Measurements from ENCODE around the gene RHOBTB1. TPM values are rescaled to one million over a fixed set of nuclear protein-coding genes. Genes with fewer than 3 reads are reported as not detected.

The RHOBTB1 gene
- total RNA-seq, 6 donors from 2014 or later, result 10.4 to 28.3 (median 13.7) TPM

DNA sequence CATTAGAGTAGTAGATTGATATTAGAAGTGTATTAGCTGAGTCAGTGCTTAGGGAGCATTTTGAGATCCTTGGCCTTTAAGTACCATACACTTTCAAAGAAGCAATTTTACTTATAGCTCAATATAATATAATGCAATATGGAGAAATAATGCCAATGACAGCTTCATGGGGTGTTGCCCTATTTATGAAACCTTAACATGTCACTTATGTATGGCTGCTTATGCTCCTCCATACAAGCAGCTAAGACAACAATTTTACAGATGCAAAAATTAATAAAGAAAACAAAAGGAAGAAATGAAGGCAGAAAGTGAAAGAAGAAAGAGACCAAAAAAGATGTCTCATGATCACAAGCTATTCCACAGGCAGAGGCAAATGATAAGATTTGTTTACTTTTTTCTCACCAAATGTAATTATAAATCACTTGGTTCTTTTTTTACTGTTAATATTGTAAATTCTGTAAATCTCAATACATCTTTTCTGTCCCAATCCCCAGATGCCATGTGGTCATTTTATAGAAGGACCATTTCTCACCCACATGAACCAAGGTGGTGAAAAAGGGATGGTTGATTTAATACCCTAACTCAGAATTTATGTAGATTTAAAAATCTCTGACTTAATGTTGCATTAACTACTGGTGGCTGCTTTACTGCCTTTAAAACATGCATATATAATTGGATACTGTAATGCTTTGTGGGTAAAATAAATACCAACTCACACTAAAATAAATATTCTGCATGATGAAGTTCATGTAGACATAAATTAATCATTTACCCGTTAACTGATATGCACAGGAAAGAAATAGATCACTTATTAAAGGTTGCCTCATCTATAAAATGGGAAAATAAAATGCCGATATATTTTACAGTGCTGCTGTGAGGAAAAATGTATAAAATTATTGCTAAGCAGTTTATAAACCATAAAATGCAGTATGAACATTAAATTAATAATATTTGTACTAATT lies 33.5 kb upstream of the RHOBTB1 start:
- Histone ChIP-seq H3K4me3 (no peak overlapping the region), H3K36me3 (no peaks in the 10 kb centered on the region), H3K4me1 (no peaks in the 10 kb centered on the region), H3K27ac (no peak overlapping the region), H3K9me3 (no peaks in the 10 kb centered on the region), H3K27me3 (no peaks in the 10 kb centered on the region)
- ATAC-seq (ENCODE audit: low FRiP score in 2 of 2) (no peak), DNase-seq (no peak)
- 89% methylated on average over 2 of the region's 2 CpGs for WGBS, 2 donors
- TF ChIP-seq, protein P1, sequence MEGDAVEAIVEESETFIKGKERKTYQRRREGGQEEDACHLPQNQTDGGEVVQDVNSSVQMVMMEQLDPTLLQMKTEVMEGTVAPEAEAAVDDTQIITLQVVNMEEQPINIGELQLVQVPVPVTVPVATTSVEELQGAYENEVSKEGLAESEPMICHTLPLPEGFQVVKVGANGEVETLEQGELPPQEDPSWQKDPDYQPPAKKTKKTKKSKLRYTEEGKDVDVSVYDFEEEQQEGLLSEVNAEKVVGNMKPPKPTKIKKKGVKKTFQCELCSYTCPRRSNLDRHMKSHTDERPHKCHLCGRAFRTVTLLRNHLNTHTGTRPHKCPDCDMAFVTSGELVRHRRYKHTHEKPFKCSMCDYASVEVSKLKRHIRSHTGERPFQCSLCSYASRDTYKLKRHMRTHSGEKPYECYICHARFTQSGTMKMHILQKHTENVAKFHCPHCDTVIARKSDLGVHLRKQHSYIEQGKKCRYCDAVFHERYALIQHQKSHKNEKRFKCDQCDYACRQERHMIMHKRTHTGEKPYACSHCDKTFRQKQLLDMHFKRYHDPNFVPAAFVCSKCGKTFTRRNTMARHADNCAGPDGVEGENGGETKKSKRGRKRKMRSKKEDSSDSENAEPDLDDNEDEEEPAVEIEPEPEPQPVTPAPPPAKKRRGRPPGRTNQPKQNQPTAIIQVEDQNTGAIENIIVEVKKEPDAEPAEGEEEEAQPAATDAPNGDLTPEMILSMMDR (IDR thresholded peaks at IDR 0.05), result no peak
- TF ChIP-seq EP300 (IDR thresholded peaks at IDR 0.05), result no peak
- TF ChIP-seq POLR2AphosphoS5 (IDR thresholded peaks at IDR 0.05), result no peak
- TF ChIP-seq POLR2A (IDR thresholded peaks at IDR 0.05), result no peak

GRCh38 chr10:60976687-60977086 lies 32.7 kb upstream of the RHOBTB1 start:
- TF ChIP-seq POLR2AphosphoS5 (IDR thresholded peaks at IDR 0.05) (no peak), POLR2A (IDR thresholded peaks at IDR 0.05) (no peak), EP300 (IDR thresholded peaks at IDR 0.05) (no peak)
- TF ChIP-seq, protein P1 (IDR thresholded peaks at IDR 0.05), result no peak
- no peak overlapping the region for H3K27ac ChIP-seq
- no peak overlapping the region for H3K4me3 ChIP-seq
- 85 to 86% methylated on average over 2 of the region's 2 CpGs for WGBS, 2 donors
- no peak for ATAC-seq (ENCODE audit: low FRiP score in 2 of 2)
- no peaks in the 10 kb centered on the region for H3K27me3 ChIP-seq
- H3K36me3 ChIP-seq, result no peaks in the 10 kb centered on the region
- no peak for DNase-seq
- no peaks in the 10 kb centered on the region for H3K9me3 ChIP-seq
- H3K4me1 ChIP-seq, result no peaks in the 10 kb centered on the region

- ATAC-seq (ENCODE audit: low FRiP score in 2 of 2) (no peak), DNase-seq (no peak)
- Histone ChIP-seq H3K27me3 (no peaks in the 10 kb centered on the region), H3K27ac (no peak overlapping the region), H3K4me3 (no peak overlapping the region), H3K36me3 (no peaks in the 10 kb centered on the region), H3K4me1 (no peaks in the 10 kb centered on the region), H3K9me3 (no peaks in the 10 kb centered on the region)
- WGBS, 2 donors, result 65 to 68% methylated on average over 1 of the region's 1 CpG
- no peak for TF ChIP-seq POLR2AphosphoS5 (IDR thresholded peaks at IDR 0.05)
- no peak for TF ChIP-seq EP300 (IDR thresholded peaks at IDR 0.05)
- TF ChIP-seq POLR2A (IDR thresholded peaks at IDR 0.05), result no peak
- TF ChIP-seq, protein P1 (IDR thresholded peaks at IDR 0.05), result no peak
These were observed 31.7 kb upstream of the RHOBTB1 start for GRCh38 chr10:60975716-60976115.

GRCh38 chr10:60974463-60975149 lies 30.6 kb upstream of the RHOBTB1 start:
- TF ChIP-seq POLR2A (IDR thresholded peaks at IDR 0.05), result no peak
- no peak for TF ChIP-seq EP300 (IDR thresholded peaks at IDR 0.05)
- no peak for TF ChIP-seq POLR2AphosphoS5 (IDR thresholded peaks at IDR 0.05)
- TF ChIP-seq, protein P1 (IDR thresholded peaks at IDR 0.05), result no peak
- Histone ChIP-seq H3K36me3 (no peaks in the 10 kb centered on the region), H3K4me1 (no peaks in the 10 kb centered on the region), H3K4me3 (no peak overlapping the region), H3K9me3 (no peaks in the 10 kb centered on the region), H3K27ac (no peak overlapping the region), H3K27me3 (no peaks in the 10 kb centered on the region)
- DNase-seq, result no peak
- WGBS, 2 donors, result 49 to 52% methylated on average over 3 of the region's 3 CpGs
- no peak for ATAC-seq (ENCODE audit: low FRiP score in 2 of 2)

All from upper lobe of left lung (tissue), 6 donors.